Liver (tissue), 3 donors: ENCODE data around the gene CEP250.

ENCODE experiments used
- CTCF ChIP-seq: fragments of 150-350 bp; IDR thresholded peaks from 2 replicates; pipeline ENCODE4 v1.5.1; 2017; ENCODE audit warnings: improper control_type of control experiment, low read depth, low read length; ENCODE audit not compliant: missing input control
- HNF4G ChIP-seq: IDR thresholded peaks from 2 replicates; pipeline ENCODE4 v1.6.1; 2016; ENCODE audit warnings: antibody characterized with exemption
- JUND ChIP-seq, 2 donors: IDR thresholded peaks; 2 replicates each; pipeline ENCODE4 v1.6.1; 2016; ENCODE audit warnings: antibody characterized with exemption in 2 of 2
- SP1 ChIP-seq: IDR thresholded peaks from 2 replicates; pipeline ENCODE4 v1.6.1; 2018; ENCODE audit warnings: antibody characterized with exemption, mild to moderate bottlenecking
- donor health status: healthy.
- donor health status: healthy.

GRCh38 chr20:35525639-35526038 lies 70.2 kb downstream of the CEP250 start:
- TF ChIP-seq CTCF = no peak
- TF ChIP-seq JUND (IDR thresholded peaks at IDR 0.05) = no peak
- no peak for TF ChIP-seq SP1
- TF ChIP-seq HNF4G = no peak
